ENCODE results near the gene INSC. TPM values are rescaled to one million over a fixed set of nuclear protein-coding genes. Genes with fewer than 3 reads are reported as not detected.

The INSC gene
- total and polyA plus RNA-seq, 2 of the 4 experiments (the other 2 are of a cell fraction), result 0.53 to 1.4 TPM

DNA sequence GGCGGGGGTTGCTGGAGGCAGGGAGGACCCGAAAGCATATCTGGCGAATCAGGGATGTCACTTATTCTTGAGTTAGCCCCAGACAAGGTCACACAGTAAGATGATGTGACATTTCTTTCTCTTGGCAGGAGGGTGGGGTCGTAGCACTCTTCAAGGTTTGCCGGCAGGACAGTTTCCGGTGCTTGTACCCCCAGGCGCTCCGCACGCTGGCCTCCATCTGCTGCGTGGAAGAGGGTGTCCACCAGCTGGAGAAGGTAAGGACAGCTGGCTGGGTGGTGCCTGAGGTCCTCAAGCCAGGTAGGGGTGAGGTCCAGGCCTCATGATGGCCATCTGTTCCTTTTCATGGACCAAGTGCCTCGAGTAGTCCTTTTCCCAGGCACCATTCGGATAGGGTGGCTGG is 86.0 kb downstream of the INSC start:
- H2BK120ac ChIP-seq (ENCODE audit: low read depth, low read length), result 0 out of 2 replicates have a peak overlapping the region, but pooled peaks have one; percentile 21
- H2BK5ac ChIP-seq (ENCODE audit: low read depth, low read length, poor library complexity, severe bottlenecking), result no peak overlapping the region
- no peak overlapping the region for H3K4me2 ChIP-seq (ENCODE audit: low read depth, low read length)
- H3K23ac ChIP-seq (ENCODE audit: low read depth, low read length), result no peak overlapping the region
- no peak overlapping the region for H3K56ac ChIP-seq (ENCODE audit: extremely low read depth, insufficient read depth, low read length)
- TF ChIP-seq, protein P1, sequence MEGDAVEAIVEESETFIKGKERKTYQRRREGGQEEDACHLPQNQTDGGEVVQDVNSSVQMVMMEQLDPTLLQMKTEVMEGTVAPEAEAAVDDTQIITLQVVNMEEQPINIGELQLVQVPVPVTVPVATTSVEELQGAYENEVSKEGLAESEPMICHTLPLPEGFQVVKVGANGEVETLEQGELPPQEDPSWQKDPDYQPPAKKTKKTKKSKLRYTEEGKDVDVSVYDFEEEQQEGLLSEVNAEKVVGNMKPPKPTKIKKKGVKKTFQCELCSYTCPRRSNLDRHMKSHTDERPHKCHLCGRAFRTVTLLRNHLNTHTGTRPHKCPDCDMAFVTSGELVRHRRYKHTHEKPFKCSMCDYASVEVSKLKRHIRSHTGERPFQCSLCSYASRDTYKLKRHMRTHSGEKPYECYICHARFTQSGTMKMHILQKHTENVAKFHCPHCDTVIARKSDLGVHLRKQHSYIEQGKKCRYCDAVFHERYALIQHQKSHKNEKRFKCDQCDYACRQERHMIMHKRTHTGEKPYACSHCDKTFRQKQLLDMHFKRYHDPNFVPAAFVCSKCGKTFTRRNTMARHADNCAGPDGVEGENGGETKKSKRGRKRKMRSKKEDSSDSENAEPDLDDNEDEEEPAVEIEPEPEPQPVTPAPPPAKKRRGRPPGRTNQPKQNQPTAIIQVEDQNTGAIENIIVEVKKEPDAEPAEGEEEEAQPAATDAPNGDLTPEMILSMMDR (conservative IDR thresholded peaks at IDR 0.05; ENCODE audit: low read depth, low read length), result no peak
- TF ChIP-seq BHLHE40 (IDR thresholded peaks at IDR 0.05; ENCODE audit: low read depth, low read length) (no peak), MAFK (IDR thresholded peaks at IDR 0.05; ENCODE audit: low read depth, low read length) (no peak), NFE2L2 (IDR thresholded peaks at IDR 0.05; ENCODE audit: low read depth, low read length) (no peak), RAD21 (IDR thresholded peaks at IDR 0.05; ENCODE audit: low read length) (no peak)
- TF ChIP-seq, protein P2, sequence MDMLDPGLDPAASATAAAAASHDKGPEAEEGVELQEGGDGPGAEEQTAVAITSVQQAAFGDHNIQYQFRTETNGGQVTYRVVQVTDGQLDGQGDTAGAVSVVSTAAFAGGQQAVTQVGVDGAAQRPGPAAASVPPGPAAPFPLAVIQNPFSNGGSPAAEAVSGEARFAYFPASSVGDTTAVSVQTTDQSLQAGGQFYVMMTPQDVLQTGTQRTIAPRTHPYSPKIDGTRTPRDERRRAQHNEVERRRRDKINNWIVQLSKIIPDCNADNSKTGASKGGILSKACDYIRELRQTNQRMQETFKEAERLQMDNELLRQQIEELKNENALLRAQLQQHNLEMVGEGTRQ (IDR thresholded peaks at IDR 0.05; ENCODE audit: low read depth, low read length), result no peak
- WGBS, 2 experiments (ENCODE audit: extremely low coverage in 2 of 2, insufficient read length in 1 of 2), result 94% methylated on average over 7 of the region's 12 CpGs; no CpG with 5 or more reads in 1 of the 2 experiments
- dilution Hi-C loops (cut with HindIII; ENCODE audit: low sequenced_read_pairs, unreplicated experiment) (no loop called here), intact Hi-C loops (cut with micrococcal nuclease) (no loop called here), in situ Hi-C loops (cut with MboI; ENCODE audit: low sequenced_read_pairs) (no loop called here)
- H3K14ac ChIP-seq (replicated peaks; ENCODE audit: low read depth, low read length), result no peak overlapping the region; the same call in 1 of the 2 replicates
- no peaks in the 10 kb centered on the region for H4K20me1 ChIP-seq (ENCODE audit: insufficient read depth, low read length)
- peaks cover 18% of the 10 kb centered on the region for H3K4me1 ChIP-seq (ENCODE audit: control insufficient read depth, insufficient read depth, low read length)
- no peak overlapping the region for H2AK9ac ChIP-seq (replicated peaks; ENCODE audit: low read depth, low read length, poor library complexity)
- 0 out of 2 replicates have a peak overlapping the region, but pooled peaks have one; percentile 45 for H4K91ac ChIP-seq (ENCODE audit: insufficient read depth, low read depth, low read length)
- no peak overlapping the region for H4K5ac ChIP-seq (ENCODE audit: low read depth, low read length)
- no peaks in the 10 kb centered on the region for H3K27me3 ChIP-seq (ENCODE audit: control insufficient read depth, insufficient read depth, low read length)
- DNase-seq (no peak), ATAC-seq (ENCODE audit: low read depth) (no peak)
- no peaks in the 10 kb centered on the region for H3K36me3 ChIP-seq (ENCODE audit: control insufficient read depth, insufficient read depth, low read length)
- peak overlapping the region; percentile 1 for H3K4ac ChIP-seq (ENCODE audit: low read depth, low read length)
- no peak overlapping the region for H3K27ac ChIP-seq (ENCODE audit: insufficient read depth, low read length)
- H2BK15ac ChIP-seq (ENCODE audit: low read depth, low read length), result peak overlapping the region; percentile 14; the same call in 1 of the 3 replicates
- no peak overlapping the region for H3K4me3 ChIP-seq (ENCODE audit: insufficient read depth, low read depth, low read length)
- BruUV-seq (replicated peaks), result no TSS peak
- no peak overlapping the region for H4K8ac ChIP-seq (ENCODE audit: low read depth in 2 of 2, low read length in 2 of 2)
- peaks cover 25% of the 10 kb centered on the region for H3K9me1 ChIP-seq (ENCODE audit: insufficient read depth, low read length)
- POLR2A ChIA-PET (ENCODE audit: unreplicated experiment), result no interaction called here
- peak overlapping the region; percentile 30; the same call in 1 of the 2 replicates for H2AK5ac ChIP-seq (ENCODE audit: low read depth, low read length)
- no peaks in the 10 kb centered on the region for H3K79me1 ChIP-seq (ENCODE audit: low read depth in 1 of 2, low read length in 2 of 2)
- H3K18ac ChIP-seq (ENCODE audit: low read depth, low read length), result no peak overlapping the region
- H2BK20ac ChIP-seq (ENCODE audit: low read depth, low read length), result no peak overlapping the region; the same call in 1 of the 2 replicates
- CTCF ChIA-PET, result no interaction called here
- H3K9me3 ChIP-seq (ENCODE audit: control insufficient read depth, insufficient read depth, low read length), result no peaks in the 10 kb centered on the region
- H2AFZ ChIP-seq (replicated peaks; ENCODE audit: low read length, poor library complexity), result no peak overlapping the region
- H3K9ac ChIP-seq (ENCODE audit: low read depth, low read length), result no peak overlapping the region
